HepG2 (cell line): ENCODE measurements around the gene NGLY1. TPM values are rescaled to one million over a fixed set of nuclear protein-coding genes. Genes with fewer than 3 reads are reported as not detected.

Experiments
- CBX2 ChIP-seq, 2 experiments: fragments of 200-600 bp in 1 of 2; sonication (generic); formaldehyde crosslinking in 1 of 2; IDR thresholded peaks; 2 replicates each; pipeline versions ENCODE4 v1.7.0 to v1.8.1; 2018 to 2022; ENCODE audit warnings: low read depth in 2 of 2, low read length in 1 of 2, mild to moderate bottlenecking in 1 of 2, missing genetic modification reagents in 1 of 2
- MEIS2 ChIP-seq: sonication (generic); formaldehyde crosslinking; IDR thresholded peaks from 2 replicates; pipeline ENCODE4 v1.9.0; 2021; ENCODE audit warnings: mild to moderate bottlenecking, missing genetic modification reagents
- MZF1 ChIP-seq: sonication (generic); formaldehyde crosslinking; IDR thresholded peaks from 2 replicates; pipeline ENCODE4 v1.8.1; 2023; ENCODE audit warnings: mild to moderate bottlenecking, missing genetic modification reagents, borderline replicate concordance
- NFE2L2 ChIP-seq: fragments of 150-350 bp; IDR thresholded peaks from 2 replicates; pipeline ENCODE4 v1.6.1; 2014; ENCODE audit warnings: low read length
- POLR2AphosphoS2 ChIP-seq: IDR thresholded peaks from 2 replicates; pipeline ENCODE4 v1.6.1; 2011; ENCODE audit warnings: low read depth, low read length, improper control_type of control experiment
- PPARG ChIP-seq: conservative IDR thresholded peaks from 2 replicates; pipeline ENCODE4 v1.6.1; 2016; ENCODE audit warnings: missing biosample characterization, missing genetic modification reagents
- THRA ChIP-seq: sonication (generic); formaldehyde crosslinking; IDR thresholded peaks from 2 replicates; pipeline ENCODE4 v1.4.0; 2020; ENCODE audit warnings: missing genetic modification reagents, borderline replicate concordance
- ZBTB33 ChIP-seq: sonication (generic); formaldehyde crosslinking; IDR thresholded peaks from 2 replicates; pipeline ENCODE4 v1.4.0; 2020; ENCODE audit warnings: missing genetic modification reagents
- ZNF121 ChIP-seq: sonication (generic); formaldehyde crosslinking; IDR thresholded peaks from 2 replicates; pipeline ENCODE4 v1.5.0; 2020; ENCODE audit warnings: mild to moderate bottlenecking, missing genetic modification reagents
- ZNF143 ChIP-seq: sonication (generic); formaldehyde crosslinking; IDR thresholded peaks from 2 replicates; pipeline ENCODE4 v1.4.0; 2020; ENCODE audit warnings: missing genetic modification reagents
- ZNF30 ChIP-seq: sonication (generic); formaldehyde crosslinking; IDR thresholded peaks from 2 replicates; pipeline ENCODE4 v1.5.0; 2020; ENCODE audit warnings: mild to moderate bottlenecking, missing genetic modification reagents
- ZNF749 ChIP-seq: sonication (generic); formaldehyde crosslinking; IDR thresholded peaks from 2 replicates; pipeline ENCODE4 v1.8.0; 2022; ENCODE audit warnings: mild to moderate bottlenecking, missing genetic modification reagents, moderate library complexity, borderline replicate concordance
- ZNF766 ChIP-seq: sonication (generic); formaldehyde crosslinking; IDR thresholded peaks from 2 replicates; pipeline ENCODE4 v1.5.0; 2020; ENCODE audit warnings: missing genetic modification reagents, borderline replicate concordance
- ZNF878 ChIP-seq: sonication (generic); formaldehyde crosslinking; IDR thresholded peaks from 2 replicates; pipeline ENCODE4 v1.8.1; 2023; ENCODE audit warnings: mild to moderate bottlenecking, missing genetic modification reagents, moderate library complexity
- polyA plus RNA-seq, 8 experiments: library from polyadenylated mRNA; depleted of rRNA in 3 of 8; stranded (reverse) in 7 of 8; unstranded in 1 of 8; fragments of >200 nt; fragmentation: Illumina TruSeq in 4 of 8; extraction: Trizol in 4 of 8; gene quantifications; 2 replicates each; pipeline versions ENCODE4 v1.2.1 to v1.2.3, GENCODE V29; 2011 to 2016; ENCODE audit warnings: low read depth in 4 of 8, missing spikeins in 1 of 8, mixed read lengths in 1 of 8; ENCODE audit not compliant: insufficient read depth in 1 of 8
- total RNA-seq, 5 experiments: library from RNA; depleted of rRNA; stranded (reverse); fragments of >200 nt; fragmentation: Illumina TruSeq; extraction: Trizol; gene quantifications; 2 replicates each; pipeline ENCODE4 v1.2.3, GENCODE V29; 2016; ENCODE audit warnings: low read depth in 1 of 5
- TF ChIP-seq, protein P1 (sequence below): sonication (generic); formaldehyde crosslinking; IDR thresholded peaks from 2 replicates; pipeline ENCODE4 v1.5.0; 2020; ENCODE audit warnings: mild to moderate bottlenecking, missing genetic modification reagents, borderline replicate concordance
- TF ChIP-seq, protein P2 (sequence below): IDR thresholded peaks from 2 replicates; pipeline ENCODE4 v1.6.1; 2016; ENCODE audit warnings: control low read depth
- TF ChIP-seq, protein P3 (sequence below): IDR thresholded peaks from 2 replicates; pipeline ENCODE4 v1.6.1; 2016; ENCODE audit warnings: low read depth, missing genetic modification reagents, missing compliant biosample characterization

The NGLY1 gene
- total and polyA plus RNA-seq, 2 of the 13 experiments (the other 11 are each of a cell fraction or from before 2014, with no cell fraction given) = 28.2 to 44.5 TPM

DNA sequence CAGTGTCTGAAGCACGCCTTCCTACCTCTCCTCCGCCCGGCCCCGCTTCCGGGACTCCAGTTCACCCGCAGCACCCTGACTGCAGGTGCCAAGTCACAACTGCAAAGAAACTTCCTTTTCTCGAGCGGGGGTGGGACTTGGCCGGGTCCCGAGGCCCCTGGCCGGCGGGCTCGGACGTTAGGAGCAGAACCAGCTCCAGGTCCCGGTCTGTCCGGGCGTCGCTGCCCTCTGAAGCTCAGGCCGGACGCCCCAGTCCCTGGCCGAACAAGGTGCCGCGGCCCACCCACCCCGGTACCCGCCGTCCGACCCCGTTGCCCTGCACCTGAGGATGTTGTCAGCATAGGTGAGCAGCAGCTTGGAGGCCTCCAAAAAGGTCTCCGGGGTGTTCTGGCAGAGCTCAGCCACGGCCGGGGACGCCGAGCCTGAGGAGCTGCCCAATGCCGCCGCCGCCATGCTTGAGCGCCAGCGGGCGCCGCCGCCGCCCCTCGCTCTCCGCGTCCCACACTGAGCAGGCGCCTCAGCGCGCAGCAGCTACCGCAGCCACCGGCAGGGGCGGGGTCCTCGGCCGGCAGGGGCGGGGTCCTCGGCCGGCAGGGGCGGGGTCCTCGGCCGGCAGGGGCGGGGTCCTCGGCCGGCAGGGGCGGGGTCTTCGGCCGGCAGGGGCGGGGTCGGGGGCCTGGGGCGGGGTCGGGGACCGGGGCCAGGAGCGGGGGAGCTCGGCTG lies at the start of gene NGLY1 (continued):
- TF ChIP-seq ZNF878 (CRISPR knock-in tag) (peak; percentile 77; the same call in 1 of the 2 replicates), ZNF30 (CRISPR knock-in tag) (no peak), THRA (no peak), CBX2 (IDR thresholded peaks at IDR 0.05; ENCODE audit: low read depth, low read length) (no peak), CBX2 (CRISPR knock-in tag; IDR thresholded peaks at IDR 0.05; ENCODE audit: low read depth) (no peak), ZNF749 (CRISPR knock-in tag) (no peak), ZBTB33 (CRISPR knock-in tag) (no peak), ZNF121 (CRISPR knock-in tag) (no peak), POLR2AphosphoS2 (no peak), ZNF766 (CRISPR knock-in tag) (no peak), MZF1 (no peak), ZNF143 (CRISPR knock-in tag) (no peak), MEIS2 (peak; percentile 36; the same call in 1 of the 2 replicates), PPARG (CRISPR knock-in tag) (no peak), NFE2L2 (no peak)
- TF ChIP-seq, protein P1, sequence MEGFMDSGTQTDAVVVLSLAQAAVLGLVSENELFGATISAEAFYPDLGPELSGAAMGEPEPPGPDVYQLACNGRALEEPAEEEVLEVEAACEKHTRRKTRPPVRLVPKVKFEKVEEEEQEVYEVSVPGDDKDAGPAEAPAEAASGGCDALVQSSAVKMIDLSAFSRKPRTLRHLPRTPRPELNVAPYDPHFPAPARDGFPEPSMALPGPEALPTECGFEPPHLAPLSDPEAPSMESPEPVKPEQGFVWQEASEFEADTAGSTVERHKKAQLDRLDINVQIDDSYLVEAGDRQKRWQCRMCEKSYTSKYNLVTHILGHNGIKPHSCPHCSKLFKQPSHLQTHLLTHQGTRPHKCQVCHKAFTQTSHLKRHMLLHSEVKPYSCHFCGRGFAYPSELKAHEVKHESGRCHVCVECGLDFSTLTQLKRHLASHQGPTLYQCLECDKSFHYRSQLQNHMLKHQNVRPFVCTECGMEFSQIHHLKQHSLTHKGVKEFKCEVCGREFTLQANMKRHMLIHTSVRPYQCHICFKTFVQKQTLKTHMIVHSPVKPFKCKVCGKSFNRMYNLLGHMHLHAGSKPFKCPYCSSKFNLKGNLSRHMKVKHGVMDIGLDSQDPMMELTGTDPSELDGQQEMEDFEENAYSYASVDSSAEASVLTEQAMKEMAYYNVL = no peak; the same call in 1 of the 2 replicates
- TF ChIP-seq, protein P2, sequence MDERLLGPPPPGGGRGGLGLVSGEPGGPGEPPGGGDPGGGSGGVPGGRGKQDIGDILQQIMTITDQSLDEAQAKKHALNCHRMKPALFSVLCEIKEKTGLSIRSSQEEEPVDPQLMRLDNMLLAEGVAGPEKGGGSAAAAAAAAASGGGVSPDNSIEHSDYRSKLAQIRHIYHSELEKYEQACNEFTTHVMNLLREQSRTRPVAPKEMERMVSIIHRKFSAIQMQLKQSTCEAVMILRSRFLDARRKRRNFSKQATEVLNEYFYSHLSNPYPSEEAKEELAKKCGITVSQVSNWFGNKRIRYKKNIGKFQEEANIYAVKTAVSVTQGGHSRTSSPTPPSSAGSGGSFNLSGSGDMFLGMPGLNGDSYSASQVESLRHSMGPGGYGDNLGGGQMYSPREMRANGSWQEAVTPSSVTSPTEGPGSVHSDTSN = no peak
- TF ChIP-seq, protein P3, sequence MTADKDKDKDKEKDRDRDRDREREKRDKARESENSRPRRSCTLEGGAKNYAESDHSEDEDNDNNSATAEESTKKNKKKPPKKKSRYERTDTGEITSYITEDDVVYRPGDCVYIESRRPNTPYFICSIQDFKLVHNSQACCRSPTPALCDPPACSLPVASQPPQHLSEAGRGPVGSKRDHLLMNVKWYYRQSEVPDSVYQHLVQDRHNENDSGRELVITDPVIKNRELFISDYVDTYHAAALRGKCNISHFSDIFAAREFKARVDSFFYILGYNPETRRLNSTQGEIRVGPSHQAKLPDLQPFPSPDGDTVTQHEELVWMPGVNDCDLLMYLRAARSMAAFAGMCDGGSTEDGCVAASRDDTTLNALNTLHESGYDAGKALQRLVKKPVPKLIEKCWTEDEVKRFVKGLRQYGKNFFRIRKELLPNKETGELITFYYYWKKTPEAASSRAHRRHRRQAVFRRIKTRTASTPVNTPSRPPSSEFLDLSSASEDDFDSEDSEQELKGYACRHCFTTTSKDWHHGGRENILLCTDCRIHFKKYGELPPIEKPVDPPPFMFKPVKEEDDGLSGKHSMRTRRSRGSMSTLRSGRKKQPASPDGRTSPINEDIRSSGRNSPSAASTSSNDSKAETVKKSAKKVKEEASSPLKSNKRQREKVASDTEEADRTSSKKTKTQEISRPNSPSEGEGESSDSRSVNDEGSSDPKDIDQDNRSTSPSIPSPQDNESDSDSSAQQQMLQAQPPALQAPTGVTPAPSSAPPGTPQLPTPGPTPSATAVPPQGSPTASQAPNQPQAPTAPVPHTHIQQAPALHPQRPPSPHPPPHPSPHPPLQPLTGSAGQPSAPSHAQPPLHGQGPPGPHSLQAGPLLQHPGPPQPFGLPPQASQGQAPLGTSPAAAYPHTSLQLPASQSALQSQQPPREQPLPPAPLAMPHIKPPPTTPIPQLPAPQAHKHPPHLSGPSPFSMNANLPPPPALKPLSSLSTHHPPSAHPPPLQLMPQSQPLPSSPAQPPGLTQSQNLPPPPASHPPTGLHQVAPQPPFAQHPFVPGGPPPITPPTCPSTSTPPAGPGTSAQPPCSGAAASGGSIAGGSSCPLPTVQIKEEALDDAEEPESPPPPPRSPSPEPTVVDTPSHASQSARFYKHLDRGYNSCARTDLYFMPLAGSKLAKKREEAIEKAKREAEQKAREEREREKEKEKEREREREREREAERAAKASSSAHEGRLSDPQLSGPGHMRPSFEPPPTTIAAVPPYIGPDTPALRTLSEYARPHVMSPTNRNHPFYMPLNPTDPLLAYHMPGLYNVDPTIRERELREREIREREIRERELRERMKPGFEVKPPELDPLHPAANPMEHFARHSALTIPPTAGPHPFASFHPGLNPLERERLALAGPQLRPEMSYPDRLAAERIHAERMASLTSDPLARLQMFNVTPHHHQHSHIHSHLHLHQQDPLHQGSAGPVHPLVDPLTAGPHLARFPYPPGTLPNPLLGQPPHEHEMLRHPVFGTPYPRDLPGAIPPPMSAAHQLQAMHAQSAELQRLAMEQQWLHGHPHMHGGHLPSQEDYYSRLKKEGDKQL = no peak
